COLO829 (cell line): Measurements from ENCODE around the gene MAGEA9B.
"Not testable (repeated sequence)": the region's sequence is repeated elsewhere in the genome, so short reads cannot be mapped to it uniquely, and the experiment has no call there.

Experiments used
- DNase-seq: peaks from one replicate; pipeline ENCODE4 v3.0.0; 2012; ENCODE audit warnings: low spot score

MAGEA9B gene

DNA sequence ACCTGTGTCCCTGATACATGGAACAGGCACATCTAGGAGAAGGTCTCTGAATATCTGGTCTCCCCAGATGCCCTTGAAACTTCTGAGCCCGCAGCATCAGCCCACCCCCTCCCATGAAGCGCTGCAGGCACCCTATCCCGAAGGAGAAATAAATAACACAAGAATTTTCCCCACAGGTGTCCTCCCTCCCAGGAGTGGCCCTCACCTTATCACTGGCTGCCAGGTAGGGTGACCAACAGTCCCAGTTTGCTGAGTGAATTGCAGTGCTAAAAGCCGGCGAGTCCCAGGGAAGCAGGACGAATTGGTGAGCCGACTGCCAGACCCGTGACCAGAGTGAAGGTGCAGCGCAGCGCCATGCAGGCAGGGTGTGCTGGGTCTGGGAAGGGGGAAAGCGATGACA is 53.3 kb downstream of the MAGEA9B start:
- not testable (repeated sequence) for DNase-seq

DNA sequence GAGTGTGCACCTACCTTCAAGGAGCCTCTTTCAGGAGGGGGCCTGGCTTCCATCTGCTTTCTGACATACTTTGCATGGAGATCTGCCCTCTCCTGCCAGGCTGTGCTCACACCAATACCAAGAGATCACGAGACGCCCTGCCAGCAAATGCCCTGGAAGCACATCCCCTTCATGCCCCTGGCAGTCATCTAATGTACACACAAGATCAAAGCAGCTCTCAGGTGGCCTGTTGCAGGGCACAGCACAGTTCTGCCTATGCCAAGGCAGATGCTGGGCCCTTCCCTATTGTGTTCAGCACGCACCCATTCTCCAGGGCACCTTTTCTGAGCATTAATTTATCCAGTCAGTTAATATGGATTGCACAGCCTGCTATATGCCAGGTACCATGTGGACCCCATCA is 54.4 kb downstream of the MAGEA9B start:
- DNase-seq: not testable (repeated sequence)
